Measurements from ENCODE around the gene ALG8.

The ALG8 gene

GRCh38 chr11:78067704-78068103 lies 71.7 kb downstream of the ALG8 start:
- Mint-ChIP-seq H3K4me3 (no peak overlapping the region), H3K36me3 (ENCODE audit: low read depth) (peaks cover 57% of the 10 kb centered on the region), H3K9me3 (no peaks in the 10 kb centered on the region), H3K27me3 (ENCODE audit: low read depth) (no peaks in the 10 kb centered on the region), H3K27ac (no peak overlapping the region), H3K4me1 (peaks cover 6% of the 10 kb centered on the region)
- TF ChIP-seq CTCF (IDR thresholded peaks at IDR 0.05; ENCODE audit: unreplicated experiment in 3 of 3) = no peak

- no peak for TF ChIP-seq CTCF (IDR thresholded peaks at IDR 0.05; ENCODE audit: unreplicated experiment in 3 of 3)
- H3K9me3 Mint-ChIP-seq = no peaks in the 10 kb centered on the region
These were observed 73.0 kb downstream of the ALG8 start for GRCh38 chr11:78066471-78066870.

DNA sequence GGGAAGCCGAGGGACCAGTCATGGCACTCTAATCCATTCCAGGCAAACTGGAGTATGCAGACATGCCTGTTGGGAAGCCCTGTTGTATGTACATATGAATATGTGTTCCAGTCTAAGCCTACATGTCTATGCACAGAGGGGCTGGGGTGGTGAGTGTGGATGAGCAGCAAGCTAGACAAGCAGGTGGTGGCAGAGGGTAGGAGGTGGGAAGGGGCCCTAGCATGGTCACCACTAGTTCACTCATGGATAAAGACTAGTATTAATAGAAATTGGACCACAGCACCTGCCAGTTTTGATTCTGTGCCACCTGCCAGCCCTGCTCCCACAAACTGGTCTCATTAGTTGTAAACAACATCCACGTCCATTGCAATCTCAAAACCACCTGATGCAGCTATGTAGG lies 74.2 kb downstream of the ALG8 start:
- Mint-ChIP-seq H3K4me3 (no peak overlapping the region), H3K27me3 (ENCODE audit: low read depth) (no peaks in the 10 kb centered on the region), H3K4me1 (peaks cover 6% of the 10 kb centered on the region), H3K36me3 (ENCODE audit: low read depth) (peaks cover 37% of the 10 kb centered on the region), H3K9me3 (no peaks in the 10 kb centered on the region), H3K27ac (no peak overlapping the region)
- TF ChIP-seq CTCF (IDR thresholded peaks at IDR 0.05; ENCODE audit: unreplicated experiment in 3 of 3) = no peak

More at GRCh38 chr11:78066471-78066870, 73.0 kb downstream of the ALG8 start:
- Mint-ChIP-seq H3K27me3 (ENCODE audit: low read depth) (no peaks in the 10 kb centered on the region), H3K27ac (no peak overlapping the region), H3K36me3 (ENCODE audit: low read depth) (peaks cover 47% of the 10 kb centered on the region), H3K4me1 (peaks cover 6% of the 10 kb centered on the region), H3K4me3 (no peak overlapping the region)

- Mint-ChIP-seq H3K36me3 (ENCODE audit: low read depth) (peaks cover 24% of the 10 kb centered on the region), H3K4me1 (no peaks in the 10 kb centered on the region), H3K27ac (no peak within 1 kb of the TSS), H3K27me3 (ENCODE audit: low read depth) (no peaks in the 10 kb centered on the region), H3K9me3 (no peaks in the 10 kb centered on the region), H3K4me3 (no peak within 1 kb of the TSS)
- TF ChIP-seq CTCF (IDR thresholded peaks at IDR 0.05; ENCODE audit: unreplicated experiment in 3 of 3) = no peak
These were observed 75.8 kb downstream of the ALG8 start, which contains the start of gene THRSP for GRCh38 chr11:78063440-78064181. Gene THRSP, plus strand, starts transcription at chr11:78063861. Its CDS starts 21 bp downstream, at chr11:78063882.

DNA sequence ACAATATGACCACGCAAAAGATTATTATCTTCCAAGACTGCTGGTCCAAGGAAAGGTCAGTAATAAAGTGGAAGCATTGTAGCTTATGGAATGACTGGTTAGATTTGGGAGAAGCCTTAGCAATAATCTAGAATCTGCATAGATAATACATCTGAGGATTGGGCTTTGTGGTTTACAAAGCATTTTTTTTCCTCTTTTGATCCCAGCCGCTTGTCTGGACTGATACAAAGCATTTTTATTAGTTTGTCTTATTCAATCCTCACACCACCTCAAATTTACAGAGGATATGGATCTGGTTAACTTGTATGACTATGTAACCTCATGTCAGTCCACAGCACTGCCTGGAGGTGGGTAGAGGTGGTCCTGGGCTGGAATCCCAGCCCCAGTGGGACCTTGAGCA lies 76.8 kb downstream of the ALG8 start:
- H3K27ac Mint-ChIP-seq = no peak overlapping the region
- H3K36me3 Mint-ChIP-seq (ENCODE audit: low read depth) = peaks cover 18% of the 10 kb centered on the region
- H3K4me3 Mint-ChIP-seq = no peak overlapping the region
- no peaks in the 10 kb centered on the region for H3K4me1 Mint-ChIP-seq
- no peaks in the 10 kb centered on the region for H3K9me3 Mint-ChIP-seq
- no peak for TF ChIP-seq CTCF (IDR thresholded peaks at IDR 0.05; ENCODE audit: unreplicated experiment in 3 of 3)
- no peaks in the 10 kb centered on the region for H3K27me3 Mint-ChIP-seq (ENCODE audit: low read depth)

DNA sequence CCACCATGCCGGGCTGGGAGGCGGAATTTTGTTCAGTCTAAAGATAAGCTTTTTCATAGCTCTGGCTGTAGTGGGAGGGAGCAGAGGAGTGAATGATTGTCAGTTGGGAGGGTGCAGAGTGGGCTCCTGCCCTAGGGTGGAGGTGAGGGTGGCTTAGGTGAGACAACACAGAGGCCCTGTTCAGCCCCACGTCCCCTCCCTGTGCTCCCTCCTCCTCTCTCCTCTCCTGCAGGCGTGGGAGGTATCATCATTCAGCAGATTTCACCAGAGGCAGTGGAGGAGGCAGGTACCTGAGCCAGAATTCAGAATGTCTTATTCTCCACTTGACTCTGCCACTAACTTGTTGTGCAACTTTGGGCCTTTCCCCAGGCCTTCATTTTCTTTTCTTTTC lies 77.5 kb downstream of the ALG8 start:
- Mint-ChIP-seq H3K27ac (peak overlapping the region in 1 of 3 experiments; percentile 58), H3K4me3 (no peak overlapping the region), H3K4me1 (no peaks in the 10 kb centered on the region), H3K9me3 (no peaks in the 10 kb centered on the region), H3K27me3 (ENCODE audit: low read depth) (no peaks in the 10 kb centered on the region), H3K36me3 (ENCODE audit: low read depth) (peaks cover 12% of the 10 kb centered on the region)
- TF ChIP-seq CTCF (IDR thresholded peaks at IDR 0.05; ENCODE audit: unreplicated experiment in 3 of 3) = no peak

Data from nephron (organoid).